Measurements from ENCODE around the gene TMC6. TPM values are rescaled to one million over a fixed set of nuclear protein-coding genes. Genes with fewer than 3 reads are reported as not detected.

The TMC6 gene
- total and polyA plus RNA-seq, 7 experiments from 2014 or later: 165 to 808 (median 701) TPM

DNA sequence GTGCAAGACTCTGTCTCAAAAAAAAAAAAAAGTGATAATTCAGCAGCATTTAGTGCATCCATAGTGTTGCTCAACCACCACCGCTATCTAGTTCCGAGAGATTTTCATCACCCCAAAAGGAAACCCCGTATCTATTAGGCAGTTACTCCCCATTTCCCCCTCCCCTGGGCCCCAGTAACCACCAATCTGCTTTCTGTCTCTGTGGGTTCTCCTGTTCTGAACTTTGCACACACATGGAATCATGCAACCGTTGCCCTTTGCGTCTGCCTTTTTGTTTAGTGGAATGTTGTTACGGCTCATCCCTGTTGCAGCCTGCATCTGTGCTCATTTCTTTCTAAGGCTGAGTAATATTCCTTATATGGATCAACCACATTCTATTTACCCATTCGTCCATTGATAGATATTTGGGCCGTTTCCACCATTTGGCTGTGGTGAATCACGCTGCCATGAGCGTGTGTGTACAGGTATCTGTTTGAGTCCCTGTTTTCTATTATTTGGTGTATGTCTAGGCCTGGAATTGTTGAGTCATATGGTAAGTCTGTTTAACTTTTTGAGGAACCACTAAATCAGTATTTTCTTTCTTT lies 31.1 kb upstream of the TMC6 start:
- POLR2A ChIA-PET: no interaction called here

DNA sequence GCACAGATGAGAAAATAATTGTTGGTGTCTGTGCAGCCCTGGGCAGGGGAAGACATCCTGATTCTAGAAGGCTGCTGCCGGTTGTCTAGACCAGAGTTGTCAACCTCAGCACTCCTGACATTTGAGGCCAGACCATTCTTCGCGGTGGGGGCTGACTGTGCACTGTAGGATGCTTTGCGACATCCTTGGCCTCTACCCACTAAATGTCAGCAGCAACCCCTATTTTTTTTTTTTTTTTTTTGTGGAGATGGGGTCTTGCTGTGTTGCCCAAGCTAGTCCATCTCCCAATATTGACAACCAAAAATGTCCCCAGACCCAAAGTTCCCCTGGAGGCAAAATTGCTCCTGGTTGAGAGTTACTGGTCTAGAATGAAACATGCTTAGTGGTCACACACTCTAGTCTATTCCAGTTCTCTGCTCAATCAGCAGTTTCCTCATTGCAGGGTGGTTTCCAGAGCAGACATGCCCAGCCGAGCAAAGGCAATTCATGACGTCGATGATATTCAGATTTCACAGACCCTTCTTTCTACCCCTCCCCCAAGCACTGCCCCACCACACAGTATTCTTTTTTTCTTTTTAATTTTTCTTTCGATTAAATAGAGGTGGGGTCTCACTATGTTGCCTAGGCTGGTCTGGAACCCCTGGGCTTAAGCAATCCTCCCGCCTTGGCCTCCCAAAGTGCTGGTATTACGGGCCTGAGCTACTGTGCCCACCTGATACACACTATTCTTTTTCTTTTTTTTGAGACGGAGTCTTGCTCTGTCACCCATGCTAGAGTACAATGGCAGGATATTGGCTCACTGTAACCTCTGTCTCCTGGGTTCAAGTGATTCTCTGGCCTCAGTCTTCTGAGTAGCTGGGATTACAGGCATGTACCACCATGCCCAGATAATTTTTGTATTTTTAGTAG lies 26.6 kb upstream of the TMC6 start:
- no peaks in the 10 kb centered on the region for H3K4me1 ChIP-seq (ENCODE audit: control insufficient read depth in 2 of 2, insufficient read depth in 2 of 2, low read length in 2 of 2)

More for the DNA sequence above, 31.1 kb upstream of the TMC6 start:
- Mint-ChIP-seq H3K4me1 (peaks cover 0 to 6% (median 0%) of the 10 kb centered on the region in 7 donors), H3K4me3 (no peak overlapping the region), H3K9me3 (no peaks in the 10 kb centered on the region), H3K27me3 (no peaks in the 10 kb centered on the region), H3K36me3 (no peaks in the 10 kb centered on the region), H3K27ac (peak overlapping the region in 2 of 9 donors; percentile 9 to 27)
- CTCF ChIA-PET: interaction anchor here (0.6 kb wide), 1 partner anchor 92 kb away, joined by 3 read pairs; no protein-coding TSS in a partner anchor
- Histone ChIP-seq H3K9me3 (ENCODE audit: control insufficient read depth in 2 of 3, low read length in 3 of 3) (no peaks in the 10 kb centered on the region), H3K36me3 (ENCODE audit: control insufficient read depth in 2 of 3, insufficient read depth in 3 of 3, low read length in 3 of 3) (no peaks in the 10 kb centered on the region), H3K4me3 (ENCODE audit: low read length) (no peak overlapping the region), H3K27ac (ENCODE audit: low read depth, low read length) (no peak overlapping the region), H3K4me1 (ENCODE audit: control insufficient read depth in 2 of 2, insufficient read depth in 2 of 2, low read length in 2 of 2) (no peaks in the 10 kb centered on the region), H3K27me3 (ENCODE audit: control insufficient read depth in 2 of 2, insufficient read depth in 2 of 2, low read length in 2 of 2) (no peaks in the 10 kb centered on the region)
- intact Hi-C loops (cut with micrococcal nuclease): no loop called here
- ATAC-seq (peak; percentile 55), DNase-seq (no peak)

DNA sequence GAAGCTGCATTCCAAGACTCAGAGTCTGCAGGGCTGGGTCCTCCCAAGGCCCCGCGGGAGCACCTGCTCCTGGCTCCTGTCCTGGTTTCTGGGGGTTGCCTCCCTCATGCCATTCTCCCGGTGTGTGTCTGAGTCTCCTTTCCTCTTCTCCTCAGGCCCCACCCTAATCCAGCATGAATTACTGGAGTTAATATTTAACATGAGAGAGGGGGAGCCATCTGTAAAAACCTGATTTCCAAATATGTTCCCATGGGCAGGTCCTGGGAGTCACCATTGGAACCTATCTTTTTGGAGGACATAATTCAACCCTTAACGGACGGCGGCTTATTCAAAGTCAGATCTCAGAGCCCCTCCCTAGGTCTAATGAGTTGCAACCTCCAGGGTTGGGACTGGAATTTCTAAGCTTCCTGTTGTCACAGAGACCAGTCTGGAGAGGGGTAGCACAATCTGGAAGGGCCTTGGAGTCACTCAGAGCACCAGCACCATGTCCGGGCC lies 23.0 kb upstream of the TMC6 start:
- Mint-ChIP-seq H3K36me3 (no peaks in the 10 kb centered on the region), H3K4me1 (peaks cover 7 to 19% (median 14%) of the 10 kb centered on the region in 7 donors), H3K9me3 (no peaks in the 10 kb centered on the region), H3K27ac (no peak overlapping the region), H3K27me3 (peaks cover 0 to 4% (median 0%) of the 10 kb centered on the region in 5 donors), H3K4me3 (no peak overlapping the region)
- CTCF ChIA-PET: no interaction called here
- intact Hi-C loops (cut with micrococcal nuclease): no loop called here
- H3K4me3 ChIP-seq (ENCODE audit: low read length): no peak overlapping the region
- POLR2A ChIA-PET: interaction anchor here (0.5 to 27.0 kb wide), 4 partner anchors 8 to 723 kb away, joined by 3 to 898 read pairs (median 4); partner anchors contain the start of genes TMC6 and TMC8
- ATAC-seq: no peak
- peaks cover 0 to 4% of the 10 kb centered on the region in 2 donors for H3K4me1 ChIP-seq (ENCODE audit: control insufficient read depth in 2 of 2, insufficient read depth in 2 of 2, low read length in 2 of 2)
- H3K27ac ChIP-seq (ENCODE audit: low read depth, low read length): no peak overlapping the region
- no peak for DNase-seq
- H3K27me3 ChIP-seq (ENCODE audit: control insufficient read depth in 2 of 2, insufficient read depth in 2 of 2, low read length in 2 of 2): no peaks in the 10 kb centered on the region
- no peaks in the 10 kb centered on the region for H3K9me3 ChIP-seq (ENCODE audit: control insufficient read depth in 2 of 3, low read length in 3 of 3)
- H3K36me3 ChIP-seq (ENCODE audit: control insufficient read depth in 2 of 3, insufficient read depth in 3 of 3, low read length in 3 of 3): no peaks in the 10 kb centered on the region

More for the DNA sequence above, 26.6 kb upstream of the TMC6 start:
- Histone ChIP-seq H3K27ac (ENCODE audit: low read depth, low read length) (no peak overlapping the region), H3K27me3 (ENCODE audit: control insufficient read depth in 2 of 2, insufficient read depth in 2 of 2, low read length in 2 of 2) (no peaks in the 10 kb centered on the region), H3K36me3 (ENCODE audit: control insufficient read depth in 2 of 3, insufficient read depth in 3 of 3, low read length in 3 of 3) (no peaks in the 10 kb centered on the region), H3K4me3 (ENCODE audit: low read length) (no peak overlapping the region), H3K9me3 (ENCODE audit: control insufficient read depth in 2 of 3, low read length in 3 of 3) (no peaks in the 10 kb centered on the region)
- ATAC-seq (peak; percentile 85), DNase-seq (no peak)
- H3K27ac Mint-ChIP-seq: peak overlapping the region in 1 of 9 donors; percentile 42
- H3K4me1 Mint-ChIP-seq: peaks cover 0 to 6% (median 0%) of the 10 kb centered on the region in 7 donors
- no peaks in the 10 kb centered on the region for H3K36me3 Mint-ChIP-seq
- intact Hi-C loops (cut with micrococcal nuclease): no loop called here
- no peaks in the 10 kb centered on the region for H3K9me3 Mint-ChIP-seq
- ChIA-PET POLR2A (interaction anchor here (0.6 kb wide), 1 partner anchor 128 kb away, joined by 4 read pairs; no protein-coding TSS in a partner anchor), CTCF (interaction anchor here (0.7 kb wide), 1 partner anchor 255 kb away, joined by 4 read pairs; no protein-coding TSS in a partner anchor)
- H3K27me3 Mint-ChIP-seq: no peaks in the 10 kb centered on the region
- H3K4me3 Mint-ChIP-seq: no peak overlapping the region

DNA sequence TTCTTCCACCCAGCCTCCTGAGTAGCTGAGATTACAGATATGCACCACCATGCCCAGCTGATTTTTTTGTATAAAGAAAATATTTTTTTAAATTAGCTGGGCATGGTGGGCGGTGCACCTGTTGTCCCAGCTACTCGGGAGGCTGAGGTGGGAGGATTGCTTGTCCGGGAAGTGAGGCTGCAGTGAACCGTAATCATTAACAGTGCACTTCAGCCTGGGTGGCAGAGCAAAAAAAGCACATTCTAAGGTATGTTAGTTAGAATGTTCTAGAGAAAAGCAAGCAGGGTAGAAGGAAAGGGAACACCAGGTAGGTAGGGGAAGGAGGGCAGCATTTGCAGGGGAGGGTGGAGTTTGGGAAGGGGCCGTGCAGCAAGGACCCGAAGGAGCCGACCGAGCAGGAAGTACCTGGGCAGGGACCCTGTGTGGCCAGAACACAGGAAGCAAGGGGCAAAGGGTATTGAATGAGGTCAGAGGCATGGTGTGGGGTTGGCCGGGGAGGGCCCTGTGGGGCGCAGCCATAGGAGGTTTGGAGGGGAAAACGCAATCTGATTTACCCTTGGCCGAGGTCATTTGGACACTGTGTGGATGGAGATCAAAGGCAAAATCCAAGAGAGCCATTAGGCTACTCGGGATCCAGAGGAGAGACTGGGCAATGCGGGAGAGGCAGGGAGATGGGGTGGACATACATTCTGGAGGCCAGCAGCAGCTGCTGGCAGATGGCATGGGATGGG lies 19.9 kb upstream of the TMC6 start:
- DNase-seq (no peak), ATAC-seq (no peak)
- Mint-ChIP-seq H3K4me1 (peaks cover 11 to 29% (median 23%) of the 10 kb centered on the region in 7 donors), H3K36me3 (no peaks in the 10 kb centered on the region), H3K27me3 (peaks cover 0 to 4% (median 0%) of the 10 kb centered on the region in 5 donors), H3K27ac (peak overlapping the region in 6 of 9 donors; percentile 28 to 73 (median 48)), H3K4me3 (no peak overlapping the region), H3K9me3 (no peaks in the 10 kb centered on the region)
- POLR2A ChIA-PET: interaction anchor here (27.0 kb wide), 1 partner anchor 19 kb away, joined by 898 read pairs; the partner anchor contains the start of genes TMC6 and TMC8
- Histone ChIP-seq H3K27ac (ENCODE audit: low read depth, low read length) (no peak overlapping the region), H3K9me3 (ENCODE audit: control insufficient read depth in 2 of 3, low read length in 3 of 3) (no peaks in the 10 kb centered on the region), H3K4me3 (ENCODE audit: low read length) (no peak overlapping the region), H3K36me3 (ENCODE audit: control insufficient read depth in 2 of 3, insufficient read depth in 3 of 3, low read length in 3 of 3) (no peaks in the 10 kb centered on the region), H3K27me3 (ENCODE audit: control insufficient read depth in 2 of 2, insufficient read depth in 2 of 2, low read length in 2 of 2) (no peaks in the 10 kb centered on the region), H3K4me1 (ENCODE audit: control insufficient read depth in 2 of 2, insufficient read depth in 2 of 2, low read length in 2 of 2) (peaks cover 0 to 11% of the 10 kb centered on the region in 2 donors)
- CTCF ChIA-PET: interaction anchor here (0.6 to 2.9 kb wide), 3 partner anchors 28 to 817 kb away, joined by 3 to 13 read pairs (median 4); no protein-coding TSS in a partner anchor
- intact Hi-C loops (cut with micrococcal nuclease): loop anchor here in 1 of 2 donors (10.0 kb wide), 1 partner anchor 66 kb away; the partner anchor contains the start of gene BIRC5

DNA sequence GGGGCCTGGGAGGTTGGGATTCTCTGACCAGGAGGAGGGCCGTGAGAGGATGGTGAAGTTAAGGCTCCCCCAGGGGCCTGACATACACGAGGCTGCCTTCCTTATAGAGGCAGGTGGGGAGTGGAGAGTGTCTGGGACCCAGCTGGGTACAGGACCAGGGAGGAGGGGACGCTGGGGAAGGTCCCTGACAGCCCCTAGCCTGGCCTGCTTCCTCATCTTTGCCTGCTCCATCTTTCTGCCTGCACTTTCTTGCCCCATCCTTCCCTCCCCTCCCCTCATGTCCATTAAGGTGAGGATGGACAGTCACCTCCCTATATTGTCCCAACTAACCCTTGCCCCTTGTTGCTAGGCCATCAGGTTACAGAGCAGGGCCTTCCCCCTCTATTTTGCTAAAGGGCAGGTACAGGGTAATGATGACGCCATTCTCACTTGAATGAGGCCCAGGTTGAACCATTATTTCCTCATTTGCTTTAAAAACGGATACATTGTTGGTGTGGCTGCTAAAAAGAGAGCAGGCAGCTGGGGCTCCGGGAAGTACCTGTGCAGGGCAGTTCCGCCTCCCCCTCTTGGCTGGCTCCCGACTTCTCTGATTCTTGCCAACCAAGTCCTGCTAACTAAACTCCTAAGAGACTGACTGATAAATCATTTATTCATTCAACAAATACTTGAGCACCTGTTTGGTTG lies 18.9 kb upstream of the TMC6 start:
- Histone ChIP-seq H3K4me3 (ENCODE audit: low read length) (no peak overlapping the region), H3K36me3 (ENCODE audit: control insufficient read depth in 2 of 3, insufficient read depth in 3 of 3, low read length in 3 of 3) (peaks cover 0 to 4% (median 0%) of the 10 kb centered on the region in 3 experiments), H3K27me3 (ENCODE audit: control insufficient read depth in 2 of 2, insufficient read depth in 2 of 2, low read length in 2 of 2) (no peaks in the 10 kb centered on the region), H3K27ac (ENCODE audit: low read depth, low read length) (peak overlapping the region; percentile 25), H3K4me1 (ENCODE audit: control insufficient read depth in 2 of 2, insufficient read depth in 2 of 2, low read length in 2 of 2) (peaks cover 0 to 16% of the 10 kb centered on the region in 2 donors), H3K9me3 (ENCODE audit: control insufficient read depth in 2 of 3, low read length in 3 of 3) (no peaks in the 10 kb centered on the region)
- H3K27me3 Mint-ChIP-seq: peaks cover 0 to 4% (median 0%) of the 10 kb centered on the region in 5 donors
- H3K4me3 Mint-ChIP-seq: peak overlapping the region in 4 of 10 donors; percentile 5 to 46 (median 18)
- intact Hi-C loops (cut with micrococcal nuclease): loop anchor here in 1 of 2 donors (10.0 kb wide), 1 partner anchor 67 kb away; the partner anchor contains the start of gene BIRC5
- peaks cover 0 to 4% (median 0%) of the 10 kb centered on the region in 5 donors for H3K36me3 Mint-ChIP-seq
- peak overlapping the region; percentile 3 to 87 (median 64) for H3K27ac Mint-ChIP-seq
- ATAC-seq (peak; percentile 74), DNase-seq (peak in 4 of 9 donors; percentile 30 to 44 (median 36))
- ChIA-PET CTCF (interaction anchor here (0.6 to 2.9 kb wide), 3 partner anchors 27 to 60 kb away, joined by 3 to 13 read pairs (median 3); no protein-coding TSS in a partner anchor), POLR2A (interaction anchor here (0.6 to 27.0 kb wide), 5 partner anchors 18 to 34 kb away, joined by 3 to 898 read pairs (median 5); partner anchors contain the start of genes SYNGR2, TMC6 and TMC8)
- H3K4me1 Mint-ChIP-seq: peaks cover 15 to 37% (median 32%) of the 10 kb centered on the region in 7 donors
- H3K9me3 Mint-ChIP-seq: no peaks in the 10 kb centered on the region
